Astrocyte of the cerebellum (primary cell): ENCODE data around the gene VPS41.
A peak's percentile ranks its signal among the peaks of the same experiment; 100 is the strongest.

Source experiments
- DNase-seq: peaks from one replicate; pipeline ENCODE4 v3.0.0-alpha.2; 2011; ENCODE audit warnings: low read depth
- H3K4me3 ChIP-seq: 2 replicates; pipeline ENCODE4 v1.5.1; 2011; ENCODE audit warnings: mild to moderate bottlenecking, low read depth, low read length, moderate library complexity
- CTCF ChIP-seq: IDR thresholded peaks from 2 replicates; pipeline ENCODE4 v1.5.1; 2012; ENCODE audit warnings: low read length, low read depth, moderate library complexity, mild to moderate bottlenecking; ENCODE audit errors: missing control alignments
- in situ Hi-C: cut with HindIII; loops from 2 replicates; pipeline ENCODE4 v1.10.0; 2017; ENCODE audit warnings: low sequenced_read_pairs

The VPS41 gene

GRCh38 chr7:38796626-38797501, 112.1 kb downstream of the VPS41 start:
- peak; percentile 59 for TF ChIP-seq CTCF
- DNase-seq = peak; percentile 57
- in situ Hi-C loops = no loop called here
- H3K4me3 ChIP-seq = no peak overlapping the region

GRCh38 chr7:38795593-38795992, 113.4 kb downstream of the VPS41 start:
- in situ Hi-C loops = no loop called here
- TF ChIP-seq CTCF = no peak
- H3K4me3 ChIP-seq = no peak overlapping the region
- DNase-seq = no peak

- TF ChIP-seq CTCF = no peak
- no peak for DNase-seq
- no peak overlapping the region for H3K4me3 ChIP-seq
- in situ Hi-C loops = no loop called here
Measured at GRCh38 chr7:38781991-38782390, 127.0 kb downstream of the VPS41 start.

GRCh38 chr7:38777609-38778008, 131.4 kb downstream of the VPS41 start:
- TF ChIP-seq CTCF = no peak
- no peak overlapping the region for H3K4me3 ChIP-seq
- no peak for DNase-seq
- in situ Hi-C loops = no loop called here

- in situ Hi-C loops = no loop called here
- no peak for TF ChIP-seq CTCF
- H3K4me3 ChIP-seq = no peak overlapping the region
- DNase-seq = no peak
Measured at GRCh38 chr7:38775506-38776175, 133.3 kb downstream of the VPS41 start.

- in situ Hi-C loops = no loop called here
- DNase-seq = no peak
- no peak for TF ChIP-seq CTCF
- H3K4me3 ChIP-seq = no peak overlapping the region
Measured at GRCh38 chr7:38773430-38773829, 135.6 kb downstream of the VPS41 start.
